Endometrium (tissue), 2 donors: ENCODE data around the gene SHCBP1L.

ENCODE experiments used
- FAIRE-seq: peaks from 2 replicates; lab custom pipeline; 2012; peaks lifted over from hg19 to GRCh38; lab: Jason Lieb, UNC
- donor health status: control.
- donor health status: control.

The SHCBP1L gene

DNA sequence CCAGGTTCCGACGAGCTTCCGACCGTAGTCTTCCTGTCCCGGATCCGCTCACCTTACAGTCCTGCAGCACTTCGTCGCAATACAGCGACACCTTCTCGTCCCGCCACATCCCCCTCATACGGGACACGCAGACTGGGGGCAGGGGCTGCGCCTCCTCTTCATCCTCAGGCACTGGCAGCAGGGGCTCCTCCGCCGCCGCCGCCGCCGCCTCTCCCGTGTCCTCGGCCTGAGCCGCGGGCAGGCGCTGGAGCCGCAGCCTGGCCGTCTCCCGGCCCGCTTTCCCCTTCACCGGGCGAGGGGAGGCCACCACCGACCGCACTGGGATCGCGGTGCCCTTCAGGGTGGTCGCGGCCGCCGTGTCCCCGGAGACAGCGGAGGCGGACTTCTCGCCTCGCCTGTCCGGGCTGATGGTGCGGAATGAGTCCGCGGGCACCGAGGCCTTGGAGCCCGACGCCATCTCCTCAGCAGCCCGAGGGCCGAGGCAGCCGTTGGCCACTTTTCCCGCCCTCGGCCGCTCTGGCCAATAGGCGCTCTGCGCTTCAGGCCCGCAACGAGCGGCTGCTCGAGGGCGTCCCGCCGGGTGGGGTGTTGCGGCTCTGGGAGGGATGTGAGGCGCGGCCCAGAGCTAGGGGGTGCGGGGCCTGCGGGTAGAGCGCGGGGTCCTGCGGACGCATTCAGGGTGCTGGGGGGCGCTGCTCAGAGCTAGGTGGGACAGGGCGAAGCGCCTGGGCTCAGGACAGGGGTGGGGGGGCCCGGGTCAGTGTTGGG is at the start of gene SHCBP1L:
Gene SHCBP1L (minus strand): TSS at position 490 of the 768 bp plus-strand sequence. CDS start 33 bp downstream, at position 457.
- no peak for FAIRE-seq

GRCh38 chr1:183002267-183002666 is 49.3 kb upstream of the SHCBP1L start:
- FAIRE-seq: no peak

- FAIRE-seq: no peak
Observed at GRCh38 chr1:183000167-183000962, 47.4 kb upstream of the SHCBP1L start.

DNA sequence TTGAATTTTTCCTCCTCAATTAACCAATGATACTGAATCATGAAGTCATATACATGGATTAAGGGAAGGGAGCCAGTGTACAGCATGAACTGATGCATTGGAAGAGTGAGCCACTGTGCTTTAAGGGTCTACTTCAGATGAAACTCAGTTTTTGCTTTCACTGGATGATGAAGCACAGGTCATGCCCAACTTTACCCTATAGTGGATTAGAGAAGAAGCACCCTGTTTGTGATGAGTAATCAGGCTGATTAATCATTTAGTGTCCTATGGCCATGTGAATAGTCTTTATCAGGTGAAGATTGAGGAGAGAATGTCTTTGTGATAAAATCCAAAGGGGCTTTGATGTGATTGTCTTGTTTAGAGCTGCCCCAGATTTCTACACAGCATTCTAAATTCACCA is 45.5 kb upstream of the SHCBP1L start:
- no peak for FAIRE-seq

DNA sequence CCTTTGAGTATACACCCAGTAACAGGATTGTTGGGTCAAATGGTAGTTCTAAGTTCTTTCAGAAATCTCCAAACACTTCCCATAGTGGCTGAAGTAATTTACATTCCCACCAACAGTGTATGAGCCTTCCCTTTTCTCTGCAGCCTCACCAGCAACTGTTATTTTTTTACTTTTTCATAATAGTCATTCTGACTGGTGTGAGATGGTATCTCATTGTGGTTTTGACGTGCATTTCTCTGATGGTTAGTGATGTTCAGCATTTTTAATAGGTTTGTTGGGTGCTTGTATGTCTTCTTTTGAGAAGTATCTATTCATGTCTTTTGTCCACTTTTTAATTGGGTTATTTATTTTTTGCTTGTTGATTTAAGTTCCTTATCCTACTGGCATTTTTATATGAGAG is 43.9 kb upstream of the SHCBP1L start:
- FAIRE-seq: no peak

- FAIRE-seq: no peak
Observed at GRCh38 chr1:182995894-182996293, 42.9 kb upstream of the SHCBP1L start.

DNA sequence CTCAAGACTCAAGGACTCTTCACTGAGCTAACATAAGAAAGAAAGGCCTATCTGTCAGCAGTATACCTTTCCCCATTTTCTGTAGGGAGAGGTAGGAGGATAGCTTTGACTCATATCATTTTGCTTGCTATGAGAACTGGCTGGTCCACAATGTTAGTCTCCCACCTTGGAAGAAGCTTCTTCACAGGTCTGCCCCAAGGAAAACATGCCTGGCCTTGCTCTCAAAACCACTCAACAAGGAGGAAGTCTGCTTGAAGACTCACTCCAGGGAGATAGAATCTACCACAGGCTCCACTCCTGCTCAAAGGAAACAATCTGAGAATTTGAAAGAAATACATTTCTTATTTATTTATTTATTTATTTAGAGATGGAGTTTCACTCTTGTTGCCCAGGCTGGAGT is 40.8 kb upstream of the SHCBP1L start:
- no peak for FAIRE-seq

DNA sequence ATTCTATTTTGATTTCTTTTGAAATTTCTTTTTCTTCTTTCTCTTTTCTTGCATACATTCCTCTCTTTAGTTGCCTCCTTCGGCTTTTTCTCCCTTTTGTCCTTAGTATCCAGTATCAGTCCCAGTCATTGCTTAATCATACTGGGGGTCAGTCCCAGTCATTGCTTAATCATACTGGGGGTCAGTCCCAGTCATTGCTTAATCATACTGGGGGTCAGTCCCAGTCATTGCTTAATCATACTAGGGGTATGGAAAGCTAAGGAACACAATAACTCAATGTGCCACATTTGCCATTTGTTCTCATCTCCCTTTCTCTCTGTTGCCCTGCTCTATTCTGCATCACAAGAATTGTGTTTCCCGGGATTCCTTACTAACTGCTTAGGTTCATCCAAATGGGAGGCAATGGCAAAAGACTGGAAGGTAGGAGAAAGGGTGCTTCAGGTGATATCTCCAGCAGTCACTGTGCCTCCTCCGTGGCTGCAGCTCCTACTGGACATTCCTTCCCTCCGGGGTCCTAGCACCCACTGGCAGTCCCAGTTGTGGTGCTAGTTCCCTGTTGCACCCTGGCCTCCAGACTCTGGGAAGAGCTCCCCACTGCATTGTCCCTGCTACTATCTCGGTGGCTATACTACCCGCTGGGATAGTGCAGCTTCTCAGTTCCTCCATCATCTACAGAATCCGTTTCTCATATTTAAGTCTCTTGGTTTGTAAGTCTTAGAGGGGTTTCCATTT is 37.6 kb upstream of the SHCBP1L start:
- FAIRE-seq: no peak

GRCh38 chr1:182985876-182986275 is 32.9 kb upstream of the SHCBP1L start:
- no peak for FAIRE-seq

GRCh38 chr1:182984621-182985020 is 31.7 kb upstream of the SHCBP1L start:
- no peak for FAIRE-seq

DNA sequence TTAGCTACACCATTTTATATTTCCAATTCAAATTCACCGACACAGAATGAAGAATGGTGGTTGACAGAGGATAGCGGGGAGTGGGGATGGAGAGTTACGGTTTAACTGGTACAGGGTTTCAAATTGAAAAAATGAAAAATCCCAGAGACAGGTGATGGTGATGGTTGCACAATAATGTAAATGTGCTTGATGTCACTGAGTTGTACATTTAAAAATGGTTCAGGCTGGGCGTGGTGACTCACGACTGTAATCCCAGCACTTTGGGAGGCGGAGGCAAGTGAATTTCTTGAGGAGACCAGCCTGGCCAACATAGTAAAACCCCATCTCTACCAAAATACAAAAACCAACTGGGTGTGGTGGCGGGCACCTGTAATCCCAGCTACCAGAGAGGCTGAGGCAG is 31.2 kb upstream of the SHCBP1L start:
- no peak for FAIRE-seq

DNA sequence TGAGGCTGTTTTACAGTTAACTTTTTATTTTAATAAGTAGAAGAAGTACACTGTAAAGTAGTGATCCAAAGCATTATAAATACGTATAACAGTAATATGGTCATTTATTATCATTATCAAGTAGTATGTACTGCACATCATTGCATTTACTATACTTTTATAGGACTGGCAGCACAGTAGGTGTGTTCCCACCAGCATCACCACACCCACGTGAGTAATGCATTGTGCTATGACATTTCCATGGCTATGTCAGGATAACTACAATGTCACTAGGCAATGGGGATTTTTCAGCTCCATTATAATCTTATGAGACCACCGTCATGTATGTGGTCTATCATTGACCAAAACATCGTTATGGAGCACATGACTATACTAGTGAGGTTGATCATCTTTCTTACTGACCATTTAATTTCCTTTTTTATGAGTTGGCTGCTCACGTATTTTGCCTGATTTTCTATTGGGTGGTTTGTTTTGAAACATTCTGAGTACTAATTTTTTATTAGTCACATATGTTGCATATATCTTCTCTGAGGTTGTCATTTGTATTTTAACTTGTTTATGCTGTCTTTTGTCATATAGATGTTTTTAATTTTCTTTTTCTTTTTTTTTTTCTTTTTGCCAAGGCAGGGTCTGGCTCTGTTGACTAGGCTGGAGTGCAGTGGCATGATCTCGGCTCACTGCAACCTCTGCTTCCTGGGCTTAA is 25.3 kb upstream of the SHCBP1L start:
- FAIRE-seq: no peak

DNA sequence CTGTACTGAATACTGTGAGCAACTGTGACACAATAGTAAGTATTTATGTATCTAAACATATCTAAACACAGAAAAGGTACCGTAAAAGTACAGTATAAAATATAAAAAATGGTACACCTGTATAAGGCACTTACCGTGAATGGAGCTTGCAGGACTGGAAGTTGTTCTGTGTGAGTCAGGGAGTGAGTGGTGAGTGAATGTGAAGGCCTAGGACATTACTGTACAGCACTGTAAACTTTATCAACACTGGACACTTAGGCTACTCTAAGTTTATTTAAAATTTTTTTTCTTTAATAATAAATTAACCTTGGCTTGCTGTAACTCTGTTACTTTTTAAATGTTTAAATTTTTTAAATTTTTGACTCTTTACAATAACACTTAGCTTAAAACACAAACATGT is 24.5 kb upstream of the SHCBP1L start:
- no peak for FAIRE-seq

DNA sequence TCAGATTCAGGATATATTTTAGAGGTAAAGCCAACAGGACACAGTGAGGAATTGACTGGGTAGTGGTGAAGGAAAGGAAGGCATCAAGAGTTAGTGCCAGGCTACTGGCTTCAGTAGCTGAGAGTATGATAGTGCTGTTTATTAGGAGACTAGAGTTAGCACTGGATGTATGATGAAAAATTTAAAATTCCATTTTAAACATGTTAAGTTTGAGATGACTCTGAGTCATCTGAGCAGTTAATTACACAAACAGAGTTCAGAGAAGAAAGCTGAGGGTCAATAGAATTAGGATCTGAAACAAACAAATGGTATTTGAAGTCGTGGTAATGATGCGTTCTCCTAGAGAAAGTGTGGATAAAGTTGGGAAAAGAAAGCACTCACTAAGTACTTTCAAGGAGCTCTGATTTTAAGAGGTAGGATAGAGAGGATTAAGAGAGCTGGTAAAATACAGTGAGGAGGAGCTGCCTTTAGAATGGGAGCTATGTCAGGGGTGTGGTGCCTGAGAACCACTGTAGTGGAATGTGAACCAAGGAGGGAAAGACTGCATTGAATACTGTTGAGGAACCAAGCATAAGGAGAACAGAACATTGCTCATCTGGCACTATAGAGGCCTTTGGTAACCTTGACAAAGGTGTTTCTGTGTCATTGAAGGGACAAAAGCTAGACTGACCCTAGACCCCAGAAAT is 21.7 kb upstream of the SHCBP1L start:
- FAIRE-seq: no peak

- FAIRE-seq: no peak
Observed at GRCh38 chr1:182972829-182973228, 19.9 kb upstream of the SHCBP1L start.

GRCh38 chr1:182972231-182972630 is 19.3 kb upstream of the SHCBP1L start:
- no peak for FAIRE-seq

- FAIRE-seq: no peak
Observed at GRCh38 chr1:182971219-182971618, 18.3 kb upstream of the SHCBP1L start.

DNA sequence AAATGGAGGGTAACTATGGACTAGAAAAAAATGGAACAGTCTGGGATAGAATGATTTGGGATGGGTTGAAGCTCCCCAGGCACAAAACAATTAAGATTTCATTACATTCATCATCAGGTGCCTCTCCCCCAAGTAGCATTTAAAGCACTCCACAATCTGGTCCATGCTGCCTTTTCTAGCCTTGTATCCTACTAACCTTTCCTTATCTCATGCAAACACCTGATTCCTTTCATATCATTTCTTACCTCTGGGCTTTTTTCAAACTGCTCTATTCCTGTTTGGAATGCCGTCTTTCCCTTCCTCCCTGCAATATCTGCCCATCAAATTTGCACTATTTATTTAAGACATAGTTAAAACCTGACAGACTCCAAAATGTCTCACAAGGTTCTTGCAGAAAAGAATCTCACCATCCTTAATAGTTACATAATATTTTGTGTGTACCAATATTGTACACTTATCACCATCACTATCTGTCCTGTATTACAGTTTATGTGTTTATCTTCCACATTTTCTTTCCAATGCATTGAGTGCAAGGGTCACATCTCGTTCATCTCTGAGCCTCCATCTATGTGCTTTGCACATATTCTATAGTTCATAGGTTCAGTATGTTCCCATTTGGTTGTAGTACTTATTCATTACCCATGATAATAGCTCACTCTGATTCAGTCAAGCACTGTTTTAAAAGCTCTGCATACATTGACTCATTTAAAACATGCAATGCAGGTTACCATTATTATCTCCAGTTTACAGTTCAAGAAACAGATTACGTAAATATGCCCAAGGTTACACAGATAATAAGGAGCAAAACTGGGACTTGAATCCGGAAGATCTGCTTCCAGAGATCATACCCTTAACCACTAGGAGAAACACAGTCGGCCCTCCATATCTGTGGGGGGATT is 16.1 kb upstream of the SHCBP1L start:
- no peak for FAIRE-seq

DNA sequence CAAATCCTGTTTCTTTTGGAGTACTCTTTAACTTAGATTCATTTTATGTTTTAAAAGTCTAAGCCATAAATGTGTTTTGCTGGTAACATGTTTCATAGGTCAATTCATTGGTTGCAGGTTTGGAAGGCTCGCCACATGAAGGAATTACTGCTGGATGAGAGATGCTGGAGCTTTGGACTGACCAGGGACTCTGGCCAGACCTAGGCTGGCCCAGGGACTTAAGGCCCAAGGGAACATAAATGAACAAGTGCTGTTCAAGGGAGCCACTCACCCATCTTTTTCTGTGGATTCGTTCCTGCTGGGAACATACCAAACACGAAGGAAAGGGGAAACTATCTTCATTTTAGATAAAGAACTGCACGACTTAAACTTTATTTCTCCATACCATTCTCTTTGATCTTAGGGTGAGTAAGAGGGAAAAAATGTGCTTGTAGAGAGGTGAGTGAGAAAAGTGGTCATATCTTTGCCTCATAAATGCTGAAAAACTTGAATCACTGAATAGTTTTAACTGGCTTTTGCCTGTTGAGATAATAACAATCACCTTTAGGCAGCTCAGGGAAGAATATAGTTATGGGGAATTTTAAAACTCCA is 15.3 kb upstream of the SHCBP1L start:
- FAIRE-seq: no peak

DNA sequence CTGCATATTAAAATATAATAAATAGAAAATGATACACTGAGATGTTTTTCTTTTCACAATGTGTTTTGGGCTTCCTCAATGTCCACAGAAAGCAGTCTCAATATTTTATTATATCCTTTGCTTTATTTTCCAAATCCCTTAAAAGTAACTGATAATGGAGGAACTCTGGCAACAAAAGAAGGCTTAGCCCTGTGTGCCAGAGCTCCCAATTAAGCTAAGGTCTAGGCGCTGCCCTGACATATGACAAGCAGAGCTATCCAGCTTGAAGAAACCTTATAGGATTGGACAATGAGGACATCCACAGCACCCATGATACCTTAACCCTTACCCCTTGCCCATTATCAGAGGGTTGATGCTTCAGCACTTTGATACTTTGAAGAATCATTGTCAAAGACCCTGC is 12.9 kb upstream of the SHCBP1L start:
- FAIRE-seq: no peak
